T1000 (cell line): ENCODE results near the gene PECR.
"Not testable (repeated sequence)": the region's sequence is repeated elsewhere in the genome, so short reads cannot be mapped to it uniquely, and the experiment has no call there.

ENCODE experiments used
- DNase-seq: peaks from one replicate; lab custom pipeline; 2025; ENCODE audit warnings: mixed read lengths; lab: John Stamatoyannopoulos, UW

PECR gene

DNA sequence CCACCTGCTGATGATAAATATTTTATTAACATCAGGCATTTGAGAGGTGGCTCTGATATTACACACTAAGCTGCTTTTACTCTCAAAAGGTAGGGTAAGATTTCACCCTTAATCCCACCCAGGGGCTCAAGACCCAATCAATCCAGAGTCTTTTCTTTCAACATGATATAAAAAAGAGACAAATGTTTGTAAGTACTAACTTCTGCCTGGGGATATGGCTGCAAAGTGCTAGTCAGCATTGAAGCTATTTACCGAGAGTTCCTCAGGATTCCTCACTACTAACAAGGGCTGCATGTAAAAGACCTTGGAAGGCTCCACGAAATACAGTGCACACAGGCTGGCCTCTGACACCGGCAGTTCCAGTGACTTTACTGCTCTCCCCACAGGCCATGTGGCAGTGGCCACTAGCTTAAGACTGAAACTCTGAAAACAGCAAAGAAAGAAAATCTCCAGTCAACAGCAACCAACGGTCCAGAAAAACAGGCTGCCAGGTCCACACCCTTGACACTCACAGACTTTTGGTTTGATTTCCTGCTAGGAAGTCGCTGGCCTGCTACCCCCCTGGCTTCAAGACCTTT is 79.4 kb downstream of the PECR start:
- no peak for DNase-seq

GRCh38 chr2:216001216-216002100 is 80.2 kb downstream of the PECR start:
- no peak for DNase-seq

DNA sequence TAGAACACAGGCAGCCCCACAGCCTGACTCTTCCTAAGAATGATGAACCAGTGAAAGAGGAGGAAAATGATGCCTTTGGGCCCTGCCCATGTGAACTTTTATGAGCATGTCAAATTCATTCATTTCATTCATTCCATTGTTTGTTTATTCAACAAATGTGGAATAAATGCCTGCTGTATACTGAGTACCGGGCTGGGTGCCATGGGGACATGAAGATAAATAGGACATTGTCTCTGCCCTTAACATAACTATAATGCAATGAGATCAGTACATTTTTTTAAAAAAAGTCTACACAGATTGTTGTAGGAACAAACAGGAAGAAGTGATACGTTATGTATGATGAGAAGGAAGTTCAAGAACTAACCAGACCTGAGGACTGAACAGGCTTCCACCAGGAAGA is 83.0 kb downstream of the PECR start:
- DNase-seq = no peak

DNA sequence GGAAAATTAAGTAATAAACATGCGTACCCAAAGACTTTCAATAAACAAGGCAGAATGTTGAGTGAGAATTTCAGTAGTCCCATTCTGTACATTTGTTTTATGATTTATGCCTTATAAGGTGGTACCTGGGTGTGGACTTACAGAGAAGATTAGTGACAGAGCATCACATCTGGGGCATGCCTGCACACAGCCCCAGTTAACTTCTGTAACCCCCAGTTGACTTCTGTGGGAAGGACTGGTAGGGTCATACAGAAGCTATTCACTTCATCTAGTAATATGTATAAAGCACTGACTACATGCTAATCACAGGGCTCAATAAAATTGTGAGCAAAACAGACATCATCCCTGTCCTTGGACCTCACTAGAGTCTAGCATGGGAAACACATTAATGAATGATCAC is 84.4 kb downstream of the PECR start:
- DNase-seq = no peak

GRCh38 chr2:215994911-215995310 is 86.7 kb downstream of the PECR start:
- DNase-seq = no peak

DNA sequence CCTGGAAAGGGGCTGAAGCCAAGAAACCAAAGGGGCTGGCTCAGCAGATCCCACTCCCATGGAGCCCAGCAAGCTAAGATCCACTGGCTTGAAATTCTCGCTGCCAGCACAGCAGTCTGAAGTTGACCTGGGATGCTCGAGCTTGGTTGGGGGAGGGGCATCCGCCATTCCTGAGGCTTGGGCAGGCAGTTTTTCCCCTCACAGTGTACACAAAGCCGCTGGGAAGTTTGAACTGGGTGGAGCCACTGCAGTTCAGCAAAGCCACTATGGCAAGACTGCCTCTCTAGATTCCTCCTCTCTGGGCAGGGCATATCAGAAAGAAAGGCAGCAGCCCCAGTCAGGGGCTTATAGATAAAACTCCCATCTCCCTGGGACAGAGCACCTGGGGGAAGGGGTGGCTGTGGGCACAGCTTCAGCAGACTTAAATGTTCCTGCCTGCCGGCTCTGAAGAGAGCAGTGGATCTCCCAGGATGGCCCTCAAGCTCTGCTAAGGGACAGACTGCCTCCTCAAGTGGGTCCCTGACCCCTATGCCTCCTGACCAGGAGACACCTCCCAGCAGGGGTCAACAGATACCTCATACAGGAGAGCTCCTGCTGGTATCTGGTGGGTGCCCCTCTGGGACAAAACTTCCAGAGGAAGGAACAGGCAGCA is 92.9 kb downstream of the PECR start:
- DNase-seq = not testable (repeated sequence)
